Airway epithelial cell (primary cell): ENCODE measurements around the gene HEBP1. TPM values are rescaled to one million over a fixed set of nuclear protein-coding genes. Genes with fewer than 3 reads are reported as not detected.

Experiments
- total RNA-seq: library from RNA; depleted of rRNA; stranded (reverse); fragments of >200 nt; gene quantifications from 2 replicates; pipeline ENCODE4 v1.2.3, GENCODE V29; 2015

The HEBP1 gene, protein sequence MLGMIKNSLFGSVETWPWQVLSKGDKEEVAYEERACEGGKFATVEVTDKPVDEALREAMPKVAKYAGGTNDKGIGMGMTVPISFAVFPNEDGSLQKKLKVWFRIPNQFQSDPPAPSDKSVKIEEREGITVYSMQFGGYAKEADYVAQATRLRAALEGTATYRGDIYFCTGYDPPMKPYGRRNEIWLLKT
- total RNA-seq: 11.7 and 13.8 TPM in 2 replicates

DNA sequence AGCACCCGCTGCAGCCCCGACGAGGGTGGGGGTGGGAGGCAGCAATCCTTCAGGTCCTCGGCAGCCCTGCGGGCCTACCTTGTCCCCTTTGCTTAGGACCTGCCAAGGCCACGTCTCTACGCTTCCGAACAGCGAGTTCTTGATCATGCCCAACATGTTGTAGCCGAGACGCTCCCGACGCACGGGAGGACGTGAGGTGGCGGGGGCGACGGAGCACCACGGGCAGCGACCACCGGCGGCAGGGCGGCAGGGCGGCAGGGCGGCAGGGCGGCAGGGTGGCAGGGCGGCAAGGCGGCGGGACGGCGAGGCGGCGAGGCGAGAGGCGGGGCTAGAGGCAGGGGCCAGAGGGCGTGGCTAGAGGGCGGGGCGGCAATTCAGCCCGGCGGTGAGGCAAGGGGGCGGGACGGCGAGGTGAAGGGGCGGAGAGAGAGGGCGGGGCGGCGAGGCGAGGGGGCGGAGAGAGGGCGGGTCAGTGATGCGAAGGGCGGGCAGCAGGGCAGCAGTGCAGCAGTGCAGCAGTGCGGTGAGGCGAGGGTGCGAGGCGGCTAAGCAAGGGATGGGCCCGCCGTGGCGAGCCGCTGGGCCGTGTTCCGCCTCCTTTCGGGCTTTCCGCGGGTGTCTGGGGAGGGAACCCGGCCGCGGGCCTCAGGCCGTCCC, at the start of gene HEBP1:
Gene HEBP1, minus strand, starts transcription at position 307 of the 657 bp plus-strand sequence. Its CDS starts 151 bp downstream, at position 156.

DNA sequence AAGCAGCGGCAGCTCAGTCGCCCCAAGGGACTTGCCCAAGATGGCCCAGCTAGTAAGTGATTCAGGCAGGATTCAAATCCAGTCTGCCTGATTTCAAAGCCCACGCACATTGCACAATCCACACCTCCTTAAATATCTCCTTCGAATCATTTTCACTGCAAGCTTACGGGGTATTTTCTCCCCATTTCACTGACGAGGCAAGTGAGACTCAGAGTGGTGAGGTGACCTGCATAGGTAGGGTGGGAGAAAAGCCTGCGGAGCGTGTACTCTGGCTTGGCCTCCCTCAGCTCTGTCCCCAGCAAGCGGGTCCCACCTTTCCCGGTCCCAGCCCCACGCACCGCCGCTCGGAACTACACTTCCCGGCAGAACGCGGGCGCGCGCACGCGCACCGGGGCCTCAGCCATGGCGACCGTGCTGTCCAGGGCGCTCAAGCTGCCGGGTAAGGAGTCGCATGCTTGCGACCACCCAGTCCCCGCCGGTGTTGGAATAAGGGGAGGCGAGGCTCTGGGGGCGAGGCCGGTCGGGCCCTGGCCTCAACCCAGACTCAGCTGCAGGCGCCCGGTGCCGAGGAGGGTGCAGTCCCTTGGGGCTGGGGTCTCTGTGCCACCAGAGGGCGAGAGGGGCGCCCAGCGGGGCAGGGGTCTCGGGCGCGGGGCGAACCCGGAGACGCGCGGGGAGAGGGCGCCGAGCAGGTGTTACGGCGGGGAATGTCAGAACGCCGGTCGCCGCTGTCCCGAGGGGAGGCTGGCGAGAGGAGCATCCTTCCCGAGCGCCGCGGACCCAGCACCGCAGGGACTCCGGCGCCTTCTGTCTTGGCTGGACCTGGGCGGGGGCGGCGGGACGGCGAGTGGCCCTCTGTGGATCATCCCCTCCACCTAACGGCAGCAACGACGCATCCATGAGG, 44.2 kb upstream of the HEBP1 start, which contains the start of gene FAM234B:
Gene FAM234B, plus strand, starts transcription at position 380 of the 904 bp plus-strand sequence. Its CDS starts 23 bp downstream, at position 403.

DNA sequence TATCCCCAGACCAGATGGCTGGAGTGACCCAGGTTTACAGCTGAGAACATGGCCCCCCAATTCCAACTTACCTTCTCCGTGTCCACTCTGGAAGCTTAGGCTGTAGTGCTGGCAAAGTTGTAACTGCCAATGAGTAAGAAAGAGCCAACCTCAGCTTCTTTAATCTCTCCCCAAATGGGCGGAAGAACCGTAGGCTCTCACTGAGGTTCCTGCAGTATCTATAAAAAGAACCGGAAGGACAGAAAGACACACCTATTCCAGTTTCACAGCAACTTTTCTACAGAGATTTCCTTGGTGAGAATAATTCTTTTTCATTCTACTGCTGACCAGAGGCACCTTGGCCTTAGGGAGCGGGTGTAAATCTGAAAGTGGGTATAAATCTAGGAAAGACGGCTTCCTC, 48.0 kb downstream of the HEBP1 start, which contains the start of gene GPRC5D:
Gene GPRC5D, minus strand, starts transcription at position 135 of the 400 bp plus-strand sequence. CDS start 1,786 bp downstream, outside the sequence.

Other genes starting within 250 kb of the HEBP1 start
- 1.7 and 2.0 TPM in 2 replicates for gene APOLD1, start 214.6 kb downstream of the HEBP1 start, total RNA-seq
- 50.8 and 62.1 TPM in 2 replicates for gene DDX47, start 186.9 kb downstream of the HEBP1 start, total RNA-seq
- gene GPRC5A, start 108.7 kb downstream of the HEBP1 start, total RNA-seq: 22.8 and 31.9 TPM in 2 replicates
- gene GPRC5D, start 48.1 kb downstream of the HEBP1 start, total RNA-seq: not detected in 2 replicates
- gene FAM234B, start 44.1 kb upstream of the HEBP1 start, total RNA-seq: 2.1 and 6.1 TPM in 2 replicates
- gene GSG1, start 103.4 kb upstream of the HEBP1 start, total RNA-seq: not detected in 2 replicates
- 106 and 181 TPM in 2 replicates for gene EMP1, start 196.5 kb upstream of the HEBP1 start, total RNA-seq